Retinal pigment epithelial cell (primary cell): ENCODE results near the gene FAM32A.

ENCODE experiments used
- DNase-seq: peaks from one replicate; pipeline ENCODE4 v3.0.0-alpha.2; 2010; ENCODE audit warnings: low read depth
- H3K4me3 ChIP-seq: 2 replicates; pipeline ENCODE4 v1.5.1; 2011; ENCODE audit warnings: mild to moderate bottlenecking, low read length, control low read depth, moderate library complexity
- CTCF ChIP-seq: conservative IDR thresholded peaks from 2 replicates; pipeline ENCODE4 v1.5.1; 2011; ENCODE audit warnings: low read depth, low read length, control low read depth, inconsistent platforms

Gene FAM32A

GRCh38 chr19:16155128-16155527 lies 30.1 kb upstream of the FAM32A start:
- H3K4me3 ChIP-seq, result no peak overlapping the region
- DNase-seq, result no peak
- no peak for TF ChIP-seq CTCF

- no peak for TF ChIP-seq CTCF
- DNase-seq, result no peak
- H3K4me3 ChIP-seq, result no peak overlapping the region
Observed at GRCh38 chr19:16156904-16157303, 28.3 kb upstream of the FAM32A start.

GRCh38 chr19:16157601-16158000 lies 27.6 kb upstream of the FAM32A start:
- DNase-seq, result no peak
- no peak for TF ChIP-seq CTCF
- no peak overlapping the region for H3K4me3 ChIP-seq

GRCh38 chr19:16159655-16160054 lies 25.6 kb upstream of the FAM32A start:
- no peak for DNase-seq
- TF ChIP-seq CTCF, result no peak

GRCh38 chr19:16160445-16160942 lies 24.7 kb upstream of the FAM32A start:
- no peak for DNase-seq
- TF ChIP-seq CTCF, result no peak
- no peak overlapping the region for H3K4me3 ChIP-seq

More at GRCh38 chr19:16159655-16160054, 25.6 kb upstream of the FAM32A start:
- no peak overlapping the region for H3K4me3 ChIP-seq

- TF ChIP-seq CTCF, result no peak
- DNase-seq, result peak; percentile 38
- no peak overlapping the region for H3K4me3 ChIP-seq
Observed at GRCh38 chr19:16160943-16161560, 24.2 kb upstream of the FAM32A start.

GRCh38 chr19:16161840-16162239 lies 23.4 kb upstream of the FAM32A start:
- no peak for DNase-seq
- no peak for TF ChIP-seq CTCF
- no peak overlapping the region for H3K4me3 ChIP-seq
